Neural cell (in vitro differentiated cells): ENCODE measurements around the gene TGFBI.

Experiments
- EP300 ChIP-seq: fragments of 450-650 bp; conservative IDR thresholded peaks from 2 replicates; pipeline ENCODE4 v1.6.1; 2014; ENCODE audit warnings: antibody characterized with exemption, mild to moderate bottlenecking, moderate library complexity; ENCODE audit not compliant: poor library complexity, severe bottlenecking
- POLR2AphosphoS5 ChIP-seq: IDR thresholded peaks from 2 replicates; pipeline ENCODE4 v1.6.1; 2012
- RAD21 ChIP-seq: fragments of 450-650 bp; conservative IDR thresholded peaks from 2 replicates; pipeline ENCODE4 v1.6.1; 2014; ENCODE audit warnings: antibody characterized with exemption, mild to moderate bottlenecking, moderate library complexity
- TF ChIP-seq, protein P1 (sequence below): fragments of 450-650 bp; IDR thresholded peaks from 2 replicates; pipeline ENCODE4 v1.5.1; 2014; ENCODE audit warnings: antibody characterized with exemption, mild to moderate bottlenecking, moderate library complexity; ENCODE audit not compliant: poor library complexity, severe bottlenecking

GRCh38 chr5:136058039-136058971 is 29.5 kb downstream of the TGFBI start:
- TF ChIP-seq, protein P1, sequence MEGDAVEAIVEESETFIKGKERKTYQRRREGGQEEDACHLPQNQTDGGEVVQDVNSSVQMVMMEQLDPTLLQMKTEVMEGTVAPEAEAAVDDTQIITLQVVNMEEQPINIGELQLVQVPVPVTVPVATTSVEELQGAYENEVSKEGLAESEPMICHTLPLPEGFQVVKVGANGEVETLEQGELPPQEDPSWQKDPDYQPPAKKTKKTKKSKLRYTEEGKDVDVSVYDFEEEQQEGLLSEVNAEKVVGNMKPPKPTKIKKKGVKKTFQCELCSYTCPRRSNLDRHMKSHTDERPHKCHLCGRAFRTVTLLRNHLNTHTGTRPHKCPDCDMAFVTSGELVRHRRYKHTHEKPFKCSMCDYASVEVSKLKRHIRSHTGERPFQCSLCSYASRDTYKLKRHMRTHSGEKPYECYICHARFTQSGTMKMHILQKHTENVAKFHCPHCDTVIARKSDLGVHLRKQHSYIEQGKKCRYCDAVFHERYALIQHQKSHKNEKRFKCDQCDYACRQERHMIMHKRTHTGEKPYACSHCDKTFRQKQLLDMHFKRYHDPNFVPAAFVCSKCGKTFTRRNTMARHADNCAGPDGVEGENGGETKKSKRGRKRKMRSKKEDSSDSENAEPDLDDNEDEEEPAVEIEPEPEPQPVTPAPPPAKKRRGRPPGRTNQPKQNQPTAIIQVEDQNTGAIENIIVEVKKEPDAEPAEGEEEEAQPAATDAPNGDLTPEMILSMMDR, result no peak
- TF ChIP-seq RAD21, result no peak
- TF ChIP-seq EP300, result no peak
- TF ChIP-seq POLR2AphosphoS5, result no peak
